SK-N-SH (cell line): ENCODE results near the gene FRAS1. TPM values are rescaled to one million over a fixed set of nuclear protein-coding genes. Genes with fewer than 3 reads are reported as not detected.

Source experiments
- CTCF ChIA-PET: fragments of 300-600, 350-600 bp; formaldehyde crosslinking; extraction: SDS; loops from one replicate; lab custom pipeline; 2021; lab: Yijun Ruan, JAX
- POLR2A ChIA-PET: fragments of 350-600 bp; sonication (Branson Sonifier 250); formaldehyde crosslinking; extraction: SDS; loops from one replicate; lab custom pipeline; 2020; ENCODE audit warnings: antibody characterized with exemption, inconsistent platforms; lab: Yijun Ruan, JAX
- DNase-seq: peaks from one replicate; pipeline ENCODE4 v3.0.0; 2012
- H2AFZ ChIP-seq: fragments of 200-600 bp; sonication (generic); 2 replicates; pipeline ENCODE4 v1.8.1; 2016; ENCODE audit warnings: antibody characterized with exemption, mild to moderate bottlenecking, low read depth
- H3F3A ChIP-seq: fragments of 200-600 bp; sonication (generic); replicated peaks from 2 replicates; pipeline ENCODE3; 2016; ENCODE audit warnings: antibody characterized with exemption, mild to moderate bottlenecking; ENCODE audit not compliant: insufficient read depth
- H3K27ac ChIP-seq, 2 experiments: fragments of 200-500 bp in 1 of 2; fragments of 200-600 bp in 1 of 2; sonication (Bioruptor generic) in 1 of 2; sonication (generic), shearing (Covaris generic) in 1 of 2; 2 replicates each; pipeline versions ENCODE4 v1.5.1 to v1.6.1; 2014 to 2016; ENCODE audit warnings: low read depth in 2 of 2, inconsistent platforms in 1 of 2, low read length in 1 of 2, mild to moderate bottlenecking in 1 of 2, mixed read lengths in 1 of 2
- H3K27me3 ChIP-seq: fragments of 200-600 bp; sonication (generic), shearing (Covaris generic); 2 replicates; pipeline ENCODE4 v1.6.1; 2016; ENCODE audit warnings: mixed run types; ENCODE audit not compliant: insufficient read depth
- H3K36me3 ChIP-seq, 2 experiments: fragments of 200-500 bp in 1 of 2; fragments of 200-600 bp in 1 of 2; sonication (Bioruptor generic) in 1 of 2; sonication (generic) in 1 of 2; replicated peaks in 1 of 2; 2 replicates each; pipeline versions ENCODE3 to v1.5.1; 2014 to 2016; ENCODE audit warnings: low read length in 1 of 2, mild to moderate bottlenecking in 1 of 2; ENCODE audit not compliant: insufficient read depth in 2 of 2, control insufficient read depth in 1 of 2
- H3K4me1 ChIP-seq, 2 experiments: fragments of 200-500 bp in 1 of 2; fragments of 200-600 bp in 1 of 2; sonication (Bioruptor generic) in 1 of 2; sonication (generic), shearing (Covaris generic) in 1 of 2; 2 replicates each; pipeline versions ENCODE4 v1.5.1 to v1.6.1; 2014 to 2016; ENCODE audit warnings: low read depth in 1 of 2, low read length in 1 of 2, mixed run types in 1 of 2; ENCODE audit not compliant: insufficient read depth in 2 of 2, control insufficient read depth in 1 of 2
- H3K4me2 ChIP-seq: fragments of 200-600 bp; sonication (generic), shearing (Covaris generic); 2 replicates; pipeline ENCODE4 v1.6.1; 2017; ENCODE audit warnings: mixed run types
- H3K4me3 ChIP-seq, 2 experiments: fragments of 200-500 bp in 1 of 2; fragments of 200-600 bp in 1 of 2; sonication (Bioruptor generic) in 1 of 2; sonication (generic), shearing (Covaris generic) in 1 of 2; 2 replicates each; pipeline versions ENCODE4 v1.5.1 to v1.8.1; 2014 to 2016; ENCODE audit warnings: low read depth in 2 of 2, inconsistent platforms in 1 of 2, low read length in 1 of 2, mild to moderate bottlenecking in 1 of 2, mixed read lengths in 1 of 2, moderate library complexity in 1 of 2
- H3K79me2 ChIP-seq: fragments of 200-600 bp; sonication (generic); 2 replicates; pipeline ENCODE4 v1.8.1; 2017; ENCODE audit warnings: mild to moderate bottlenecking; ENCODE audit not compliant: insufficient read depth
- H3K9ac ChIP-seq: fragments of 200-600 bp; sonication (generic); 2 replicates; pipeline ENCODE4 v1.6.1; 2017; ENCODE audit warnings: mixed run types
- H3K9me2 ChIP-seq: fragments of 200-600 bp; sonication (generic); 2 replicates; pipeline ENCODE4 v1.6.1; 2017; ENCODE audit warnings: mixed run types
- H3K9me3 ChIP-seq: fragments of 200-600 bp; sonication (generic); 2 replicates; pipeline ENCODE4 v1.6.1; 2017; ENCODE audit warnings: mixed run types, mild to moderate bottlenecking, moderate library complexity
- H4K20me1 ChIP-seq: fragments of 200-600 bp; sonication (generic); 2 replicates; pipeline ENCODE4 v1.6.1; 2017; ENCODE audit warnings: mild to moderate bottlenecking, mixed run types; ENCODE audit not compliant: insufficient read depth
- ELF1 ChIP-seq: IDR thresholded peaks from 2 replicates; pipeline ENCODE4 v1.4.0; 2012
- FOSL2 ChIP-seq: IDR thresholded peaks from 2 replicates; pipeline ENCODE4 v1.4.0; 2012; ENCODE audit warnings: low read depth, mild to moderate bottlenecking, moderate library complexity, borderline replicate concordance
- FOXM1 ChIP-seq: IDR thresholded peaks from 2 replicates; pipeline ENCODE4 v1.4.0; 2012; ENCODE audit warnings: low read depth, mild to moderate bottlenecking
- GABPA ChIP-seq: IDR thresholded peaks from 2 replicates; pipeline ENCODE4 v1.4.0; 2012; ENCODE audit warnings: low read depth, mild to moderate bottlenecking
- GATA2 ChIP-seq: sonication (generic); formaldehyde crosslinking; IDR thresholded peaks from 2 replicates; pipeline ENCODE4 v1.5.0; 2020; ENCODE audit warnings: mild to moderate bottlenecking, missing genetic modification reagents
- MXI1 ChIP-seq: IDR thresholded peaks from 2 replicates; pipeline ENCODE4 v1.6.1; 2012; ENCODE audit warnings: mild to moderate bottlenecking, low read depth, low read length, improper control_type of control experiment
- NFIC ChIP-seq: IDR thresholded peaks from 2 replicates; pipeline ENCODE4 v1.4.0; 2012; ENCODE audit warnings: borderline replicate concordance
- NRF1 ChIP-seq: IDR thresholded peaks from 2 replicates; pipeline ENCODE4 v1.6.1; 2012; ENCODE audit warnings: low read depth, mild to moderate bottlenecking, low read length
- RCOR1 ChIP-seq: fragments of 150-350 bp; IDR thresholded peaks from 2 replicates; pipeline ENCODE4 v1.6.1; 2017; ENCODE audit warnings: antibody characterized with exemption, low read length
- RFX5 ChIP-seq: IDR thresholded peaks from 2 replicates; pipeline ENCODE4 v1.6.1; 2012; ENCODE audit warnings: mild to moderate bottlenecking, improper control_type of control experiment, low read length
- RXRA ChIP-seq: IDR thresholded peaks from 2 replicates; pipeline ENCODE4 v1.4.0; 2012; ENCODE audit warnings: low read depth, mild to moderate bottlenecking, borderline replicate concordance
- TCF12 ChIP-seq: IDR thresholded peaks from 2 replicates; pipeline ENCODE4 v1.4.0; 2012
- TEAD4 ChIP-seq: IDR thresholded peaks from 2 replicates; pipeline ENCODE4 v1.4.0; 2012; ENCODE audit warnings: mild to moderate bottlenecking, borderline replicate concordance; ENCODE audit not compliant: insufficient read depth
- WGBS: methylation state at CpG from one replicate; pipeline ENCODE4 v1.1.6; 2017; ENCODE audit warnings: low lambda C conversion rate; 5-methylcytosine and 5-hydroxymethylcytosine counted together
- polyA plus RNA-seq, 3 experiments: library from polyadenylated mRNA; depleted of rRNA; stranded (reverse); fragments of >200 nt; gene quantifications; 2 replicates each; pipeline ENCODE4 v1.2.3, GENCODE V29; 2012
- TF ChIP-seq, protein P1 (sequence below): IDR thresholded peaks from 2 replicates; pipeline ENCODE4 v1.4.0; 2012; ENCODE audit warnings: low read depth, borderline replicate concordance
- TF ChIP-seq, protein P2 (sequence below): fragments of 200-600 bp; sonication (generic); IDR thresholded peaks from 2 replicates; pipeline ENCODE4 v1.6.1; 2017; ENCODE audit warnings: antibody characterized with exemption, mild to moderate bottlenecking, moderate library complexity
- TF ChIP-seq, protein P3 (sequence below): IDR thresholded peaks from 2 replicates; pipeline ENCODE4 v1.4.0; 2012; ENCODE audit warnings: low read depth
- TF ChIP-seq, protein P4 (sequence below): fragments of 150-350 bp; IDR thresholded peaks from 2 replicates; pipeline ENCODE4 v1.6.1; 2017; ENCODE audit warnings: antibody characterized with exemption, low read length, low read depth, borderline replicate concordance
- TF ChIP-seq, protein P5 (sequence below): IDR thresholded peaks from 2 replicates; pipeline ENCODE4; 2012

The FRAS1 gene
- polyA plus RNA-seq, 1 of the 3 experiments (the other 2 are of a cell fraction) = 8.3 TPM

DNA sequence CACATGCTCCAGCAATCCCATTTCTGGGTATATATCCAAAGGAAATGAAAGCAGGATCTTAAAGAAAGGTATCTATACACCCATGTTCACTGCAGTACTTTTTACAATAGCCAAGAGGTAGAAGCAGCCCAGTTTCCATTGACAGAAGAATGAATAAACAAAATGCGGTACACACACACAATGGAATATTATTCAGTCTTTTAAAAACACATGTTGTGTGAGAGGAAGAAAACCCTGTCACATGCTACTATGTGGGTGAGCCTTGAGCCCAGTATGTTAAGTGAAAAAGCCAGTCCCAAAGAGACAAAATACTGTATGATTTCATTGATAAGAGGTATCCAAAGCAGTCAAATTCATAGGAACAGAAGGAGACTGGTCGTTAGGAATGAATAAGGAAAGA is 500.7 kb downstream of the FRAS1 start:
- Histone ChIP-seq H3K9ac (no peak overlapping the region), H3K36me3 (no peaks in the 10 kb centered on the region), H3F3A (peaks cover 16% of the 10 kb centered on the region), H3K4me1 (peaks cover 3 to 17% of the 10 kb centered on the region in 2 experiments), H2AFZ (no peak overlapping the region), H3K27me3 (no peaks in the 10 kb centered on the region), H4K20me1 (no peaks in the 10 kb centered on the region), H3K4me2 (no peak overlapping the region), H3K9me2 (no peaks in the 10 kb centered on the region), H3K79me2 (no peaks in the 10 kb centered on the region), H3K27ac (no peak overlapping the region), H3K4me3 (no peak overlapping the region), H3K9me3 (no peaks in the 10 kb centered on the region)
- WGBS = 68% methylated on average over 2 of the region's 2 CpGs
- CTCF ChIA-PET = no interaction called here
- POLR2A ChIA-PET = no interaction called here
- TF ChIP-seq, protein P1, sequence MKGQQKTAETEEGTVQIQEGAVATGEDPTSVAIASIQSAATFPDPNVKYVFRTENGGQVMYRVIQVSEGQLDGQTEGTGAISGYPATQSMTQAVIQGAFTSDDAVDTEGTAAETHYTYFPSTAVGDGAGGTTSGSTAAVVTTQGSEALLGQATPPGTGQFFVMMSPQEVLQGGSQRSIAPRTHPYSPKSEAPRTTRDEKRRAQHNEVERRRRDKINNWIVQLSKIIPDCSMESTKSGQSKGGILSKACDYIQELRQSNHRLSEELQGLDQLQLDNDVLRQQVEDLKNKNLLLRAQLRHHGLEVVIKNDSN = no peak
- TF ChIP-seq, protein P2, sequence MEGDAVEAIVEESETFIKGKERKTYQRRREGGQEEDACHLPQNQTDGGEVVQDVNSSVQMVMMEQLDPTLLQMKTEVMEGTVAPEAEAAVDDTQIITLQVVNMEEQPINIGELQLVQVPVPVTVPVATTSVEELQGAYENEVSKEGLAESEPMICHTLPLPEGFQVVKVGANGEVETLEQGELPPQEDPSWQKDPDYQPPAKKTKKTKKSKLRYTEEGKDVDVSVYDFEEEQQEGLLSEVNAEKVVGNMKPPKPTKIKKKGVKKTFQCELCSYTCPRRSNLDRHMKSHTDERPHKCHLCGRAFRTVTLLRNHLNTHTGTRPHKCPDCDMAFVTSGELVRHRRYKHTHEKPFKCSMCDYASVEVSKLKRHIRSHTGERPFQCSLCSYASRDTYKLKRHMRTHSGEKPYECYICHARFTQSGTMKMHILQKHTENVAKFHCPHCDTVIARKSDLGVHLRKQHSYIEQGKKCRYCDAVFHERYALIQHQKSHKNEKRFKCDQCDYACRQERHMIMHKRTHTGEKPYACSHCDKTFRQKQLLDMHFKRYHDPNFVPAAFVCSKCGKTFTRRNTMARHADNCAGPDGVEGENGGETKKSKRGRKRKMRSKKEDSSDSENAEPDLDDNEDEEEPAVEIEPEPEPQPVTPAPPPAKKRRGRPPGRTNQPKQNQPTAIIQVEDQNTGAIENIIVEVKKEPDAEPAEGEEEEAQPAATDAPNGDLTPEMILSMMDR = no peak
- TF ChIP-seq, protein P3, sequence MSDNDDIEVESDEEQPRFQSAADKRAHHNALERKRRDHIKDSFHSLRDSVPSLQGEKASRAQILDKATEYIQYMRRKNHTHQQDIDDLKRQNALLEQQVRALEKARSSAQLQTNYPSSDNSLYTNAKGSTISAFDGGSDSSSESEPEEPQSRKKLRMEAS = no peak
- no peak for TF ChIP-seq ELF1
- no peak for TF ChIP-seq GATA2
- no peak for TF ChIP-seq TCF12
- no peak for TF ChIP-seq NRF1
- TF ChIP-seq MXI1 = no peak
- no peak for TF ChIP-seq RCOR1
- TF ChIP-seq RXRA = no peak
- no peak for TF ChIP-seq NFIC
- TF ChIP-seq FOSL2 = no peak
- TF ChIP-seq TEAD4 = no peak
- TF ChIP-seq, protein P4, sequence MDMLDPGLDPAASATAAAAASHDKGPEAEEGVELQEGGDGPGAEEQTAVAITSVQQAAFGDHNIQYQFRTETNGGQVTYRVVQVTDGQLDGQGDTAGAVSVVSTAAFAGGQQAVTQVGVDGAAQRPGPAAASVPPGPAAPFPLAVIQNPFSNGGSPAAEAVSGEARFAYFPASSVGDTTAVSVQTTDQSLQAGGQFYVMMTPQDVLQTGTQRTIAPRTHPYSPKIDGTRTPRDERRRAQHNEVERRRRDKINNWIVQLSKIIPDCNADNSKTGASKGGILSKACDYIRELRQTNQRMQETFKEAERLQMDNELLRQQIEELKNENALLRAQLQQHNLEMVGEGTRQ = no peak
- no peak for TF ChIP-seq FOXM1
- no peak for TF ChIP-seq GABPA
- no peak for TF ChIP-seq RFX5
- TF ChIP-seq, protein P5, sequence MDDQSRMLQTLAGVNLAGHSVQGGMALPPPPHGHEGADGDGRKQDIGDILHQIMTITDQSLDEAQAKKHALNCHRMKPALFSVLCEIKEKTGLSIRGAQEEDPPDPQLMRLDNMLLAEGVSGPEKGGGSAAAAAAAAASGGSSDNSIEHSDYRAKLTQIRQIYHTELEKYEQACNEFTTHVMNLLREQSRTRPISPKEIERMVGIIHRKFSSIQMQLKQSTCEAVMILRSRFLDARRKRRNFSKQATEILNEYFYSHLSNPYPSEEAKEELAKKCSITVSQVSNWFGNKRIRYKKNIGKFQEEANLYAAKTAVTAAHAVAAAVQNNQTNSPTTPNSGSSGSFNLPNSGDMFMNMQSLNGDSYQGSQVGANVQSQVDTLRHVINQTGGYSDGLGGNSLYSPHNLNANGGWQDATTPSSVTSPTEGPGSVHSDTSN = no peak
- no peak for DNase-seq
